Caco-2 (cell line): ENCODE results near the gene SKAP1. TPM values are rescaled to one million over a fixed set of nuclear protein-coding genes. Genes with fewer than 3 reads are reported as not detected.

Experiments used
- BruUV-seq: library from RNA; stranded (reverse); fragments of 400-500 nt; replicated peaks from 2 replicates; lab custom pipeline; 2021; lab: Mats Ljungman, UMichigan
- CTCF ChIA-PET: fragments of 300-600 bp; sonication (Branson Sonifier 250); formaldehyde crosslinking; loops from one replicate; lab custom pipeline; 2022; ENCODE audit warnings: antibody characterized with exemption; lab: Charles Lee
- POLR2A ChIA-PET: fragments of 300-600 bp; sonication (Branson Sonifier 250); formaldehyde crosslinking; loops from one replicate; lab custom pipeline; 2022; ENCODE audit warnings: antibody characterized with exemption; lab: Charles Lee
- DNase-seq, 2 experiments: peaks; one replicate each; pipeline versions ENCODE4 v3.0.0 to v3.0.0-alpha.2; 2020 to 2022
- H3K27me3 ChIP-seq: replicated peaks from 2 replicates; pipeline ENCODE4 v1.6.0; 2011; ENCODE audit warnings: low read length; ENCODE audit not compliant: control insufficient read depth, insufficient read depth
- H3K36me3 ChIP-seq: 2 replicates; pipeline ENCODE4 v1.5.1; 2011; ENCODE audit warnings: low read length; ENCODE audit not compliant: control insufficient read depth, insufficient read depth
- H3K4me1 ChIP-seq: fragments of 250-450 bp; sonication (Bioruptor Pico); 2 replicates; pipeline ENCODE4 v1.5.1; 2020; ENCODE audit warnings: mild to moderate bottlenecking
- H3K4me3 ChIP-seq: 2 replicates; pipeline ENCODE4 v1.5.1; 2011; ENCODE audit warnings: low read depth, mild to moderate bottlenecking, control low read depth, low read length
- H3K9me3 ChIP-seq: fragments of 250-450 bp; sonication (Bioruptor Pico); 2 replicates; pipeline ENCODE4 v1.5.1; 2020; ENCODE audit warnings: mild to moderate bottlenecking, moderate library complexity
- H3K27ac Mint-ChIP-seq: one replicate; pipeline ENCODE4 v1.8.0; 2022; ENCODE audit warnings: mixed read lengths; ENCODE audit not compliant: unreplicated experiment
- H3K27me3 Mint-ChIP-seq: one replicate; pipeline ENCODE4 v1.8.0; 2022; ENCODE audit warnings: mixed read lengths; ENCODE audit not compliant: insufficient read depth, unreplicated experiment
- H3K36me3 Mint-ChIP-seq: one replicate; pipeline ENCODE4 v1.8.0; 2022; ENCODE audit warnings: mild to moderate bottlenecking, mixed read lengths; ENCODE audit not compliant: insufficient read depth, unreplicated experiment
- H3K4me1 Mint-ChIP-seq: one replicate; pipeline ENCODE4 v1.8.0; 2022; ENCODE audit warnings: low read depth, mixed read lengths; ENCODE audit not compliant: unreplicated experiment
- H3K4me3 Mint-ChIP-seq: one replicate; pipeline ENCODE4 v1.8.0; 2022; ENCODE audit warnings: mild to moderate bottlenecking, moderate library complexity, mixed read lengths; ENCODE audit not compliant: unreplicated experiment
- H3K9me3 Mint-ChIP-seq: one replicate; pipeline ENCODE4 v1.8.0; 2022; ENCODE audit warnings: mixed read lengths; ENCODE audit not compliant: unreplicated experiment
- intact Hi-C: fragments of 100-400 bp; cut with micrococcal nuclease; formaldehyde crosslinking; loops from one replicate; pipeline ENCODE4 v1.10.0; 2022; ENCODE audit not compliant: unreplicated experiment
- total RNA-seq: library from RNA; stranded (reverse); gene quantifications from 2 replicates; pipeline ENCODE4 v1.2.3, GENCODE V29; 2022
- TF ChIP-seq, protein P1 (sequence below), 2 experiments: fragments of 200-600 bp in 1 of 2; IDR thresholded peaks; 1 replicate in 1 of 2; 2 replicates in 1 of 2; pipeline versions ENCODE4 v1.5.1 to v1.8.0; 2011 to 2022; ENCODE audit warnings: antibody characterized with exemption in 1 of 2, control low read depth in 1 of 2, inconsistent platforms in 1 of 2, low read depth in 1 of 2, low read length in 1 of 2, mild to moderate bottlenecking in 1 of 2, moderate library complexity in 1 of 2; ENCODE audit not compliant: insufficient read depth in 1 of 2, severe bottlenecking in 1 of 2, unreplicated experiment in 1 of 2

SKAP1 gene
- total RNA-seq, 1 experiment from 2014 or later, result 0.70 TPM

DNA sequence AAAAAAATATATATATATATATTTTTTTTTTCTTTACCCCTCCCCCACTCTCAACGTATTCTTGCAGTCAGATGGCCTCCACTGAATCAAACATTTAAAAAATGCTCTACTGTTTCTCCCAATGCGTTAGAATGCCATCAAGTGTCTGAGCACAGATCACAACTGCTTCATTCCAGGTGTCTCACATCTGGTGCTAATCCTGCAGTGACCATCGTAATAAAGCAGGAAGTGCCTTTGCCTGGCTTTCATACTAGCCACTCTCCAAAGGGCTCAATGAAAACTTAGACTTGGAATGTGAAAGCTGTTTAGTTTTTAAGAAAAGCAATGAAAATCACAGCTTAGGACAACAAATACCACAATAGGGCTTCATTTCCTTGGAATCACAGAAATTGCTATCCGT is 37.2 kb downstream of the SKAP1 start:
- Histone ChIP-seq H3K4me1 (no peaks in the 10 kb centered on the region), H3K9me3 (no peaks in the 10 kb centered on the region), H3K27me3 (no peaks in the 10 kb centered on the region), H3K36me3 (no peaks in the 10 kb centered on the region), H3K4me3 (no peak overlapping the region)
- no peak for DNase-seq
- POLR2A ChIA-PET, result interaction anchor here (0.5 to 0.6 kb wide), 2 partner anchors 367 to 380 kb away, joined by 3 to 5 read pairs; no protein-coding TSS in a partner anchor
- intact Hi-C loops, result no loop called here
- BruUV-seq, result no TSS peak
- Mint-ChIP-seq H3K27me3 (peaks cover 17% of the 10 kb centered on the region), H3K9me3 (no peaks in the 10 kb centered on the region), H3K4me1 (no peaks in the 10 kb centered on the region), H3K4me3 (no peak overlapping the region), H3K36me3 (no peaks in the 10 kb centered on the region), H3K27ac (no peak overlapping the region)
- TF ChIP-seq, protein P1, sequence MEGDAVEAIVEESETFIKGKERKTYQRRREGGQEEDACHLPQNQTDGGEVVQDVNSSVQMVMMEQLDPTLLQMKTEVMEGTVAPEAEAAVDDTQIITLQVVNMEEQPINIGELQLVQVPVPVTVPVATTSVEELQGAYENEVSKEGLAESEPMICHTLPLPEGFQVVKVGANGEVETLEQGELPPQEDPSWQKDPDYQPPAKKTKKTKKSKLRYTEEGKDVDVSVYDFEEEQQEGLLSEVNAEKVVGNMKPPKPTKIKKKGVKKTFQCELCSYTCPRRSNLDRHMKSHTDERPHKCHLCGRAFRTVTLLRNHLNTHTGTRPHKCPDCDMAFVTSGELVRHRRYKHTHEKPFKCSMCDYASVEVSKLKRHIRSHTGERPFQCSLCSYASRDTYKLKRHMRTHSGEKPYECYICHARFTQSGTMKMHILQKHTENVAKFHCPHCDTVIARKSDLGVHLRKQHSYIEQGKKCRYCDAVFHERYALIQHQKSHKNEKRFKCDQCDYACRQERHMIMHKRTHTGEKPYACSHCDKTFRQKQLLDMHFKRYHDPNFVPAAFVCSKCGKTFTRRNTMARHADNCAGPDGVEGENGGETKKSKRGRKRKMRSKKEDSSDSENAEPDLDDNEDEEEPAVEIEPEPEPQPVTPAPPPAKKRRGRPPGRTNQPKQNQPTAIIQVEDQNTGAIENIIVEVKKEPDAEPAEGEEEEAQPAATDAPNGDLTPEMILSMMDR (IDR thresholded peaks at IDR 0.05; ENCODE audit: insufficient read depth in 1 of 2, low read depth in 1 of 2, low read length in 1 of 2, severe bottlenecking in 1 of 2, unreplicated experiment in 1 of 2), result no peak
- CTCF ChIA-PET, result no interaction called here

DNA sequence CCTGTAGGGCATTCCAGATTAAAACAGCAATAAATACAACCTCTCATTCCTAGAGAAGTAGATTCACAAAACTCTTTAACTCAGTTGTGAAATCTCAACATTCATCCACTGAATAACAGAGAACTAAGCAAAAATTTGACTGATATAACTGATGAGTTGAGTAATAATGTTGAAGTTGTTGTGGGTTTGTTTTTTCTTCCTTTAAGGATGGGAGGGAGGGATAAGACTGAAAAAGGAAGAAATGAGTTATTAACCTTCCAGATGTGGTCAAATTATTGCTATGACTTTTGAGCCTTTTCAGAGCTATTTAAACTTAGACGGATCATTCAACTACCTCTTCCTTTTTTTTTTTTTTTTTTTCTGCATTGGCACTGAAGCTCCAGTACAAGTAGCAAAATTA is 38.6 kb downstream of the SKAP1 start:
- POLR2A ChIA-PET, result no interaction called here

DNA sequence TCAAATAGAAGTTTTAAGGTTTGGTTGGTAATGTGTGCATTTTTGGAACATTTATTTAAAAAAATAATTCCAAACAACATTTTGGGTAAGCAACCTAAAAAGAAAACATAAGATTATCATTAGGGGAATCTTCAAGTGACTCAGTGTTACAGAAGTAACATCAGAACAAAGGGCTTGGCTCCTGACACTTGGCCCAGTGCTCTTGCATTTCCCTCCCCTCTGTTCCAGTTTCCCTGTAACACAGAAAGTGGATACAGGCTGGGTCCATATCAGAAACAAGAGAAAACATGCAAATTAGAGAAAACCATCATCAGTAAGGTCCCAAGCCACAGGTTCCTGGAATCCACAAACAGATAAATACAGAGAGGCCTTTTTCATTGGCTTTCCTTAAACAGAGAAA is 40.1 kb downstream of the SKAP1 start:
- Histone ChIP-seq H3K36me3 (no peaks in the 10 kb centered on the region), H3K9me3 (no peaks in the 10 kb centered on the region), H3K4me1 (no peaks in the 10 kb centered on the region), H3K4me3 (no peak overlapping the region), H3K27me3 (no peaks in the 10 kb centered on the region)
- Mint-ChIP-seq H3K27ac (no peak overlapping the region), H3K4me1 (no peaks in the 10 kb centered on the region), H3K27me3 (peaks cover 20% of the 10 kb centered on the region), H3K9me3 (no peaks in the 10 kb centered on the region), H3K36me3 (no peaks in the 10 kb centered on the region), H3K4me3 (no peak overlapping the region)
- CTCF ChIA-PET, result interaction anchor here (0.7 kb wide), 1 partner anchor 130 kb away, joined by 3 read pairs; no protein-coding TSS in a partner anchor
- TF ChIP-seq, protein P1 (IDR thresholded peaks at IDR 0.05; ENCODE audit: insufficient read depth in 1 of 2, low read depth in 1 of 2, low read length in 1 of 2, severe bottlenecking in 1 of 2, unreplicated experiment in 1 of 2), result no peak
- POLR2A ChIA-PET, result no interaction called here
- DNase-seq, result no peak
- no TSS peak for BruUV-seq
- intact Hi-C loops, result no loop called here

More for the DNA sequence above, 38.6 kb downstream of the SKAP1 start:
- no peaks in the 10 kb centered on the region for H3K4me1 ChIP-seq
- intact Hi-C loops, result no loop called here
- TF ChIP-seq, protein P1 (IDR thresholded peaks at IDR 0.05; ENCODE audit: insufficient read depth in 1 of 2, low read depth in 1 of 2, low read length in 1 of 2, severe bottlenecking in 1 of 2, unreplicated experiment in 1 of 2), result no peak
- no peaks in the 10 kb centered on the region for H3K9me3 ChIP-seq
- no peak overlapping the region for H3K4me3 Mint-ChIP-seq
- no peaks in the 10 kb centered on the region for H3K4me1 Mint-ChIP-seq
- no TSS peak for BruUV-seq
- H3K36me3 ChIP-seq, result no peaks in the 10 kb centered on the region
- DNase-seq, result no peak
- H3K27me3 ChIP-seq, result no peaks in the 10 kb centered on the region
- CTCF ChIA-PET, result interaction anchor here (0.6 to 1.0 kb wide), 4 partner anchors 12 to 775 kb away, joined by 3 to 6 read pairs (median 3); no protein-coding TSS in a partner anchor
- H3K36me3 Mint-ChIP-seq, result no peaks in the 10 kb centered on the region
- H3K27ac Mint-ChIP-seq, result no peak overlapping the region
- no peaks in the 10 kb centered on the region for H3K9me3 Mint-ChIP-seq
- H3K4me3 ChIP-seq, result no peak overlapping the region
- H3K27me3 Mint-ChIP-seq, result peaks cover 18% of the 10 kb centered on the region
